ENCODE results near the gene CDC42BPA.

DNA sequence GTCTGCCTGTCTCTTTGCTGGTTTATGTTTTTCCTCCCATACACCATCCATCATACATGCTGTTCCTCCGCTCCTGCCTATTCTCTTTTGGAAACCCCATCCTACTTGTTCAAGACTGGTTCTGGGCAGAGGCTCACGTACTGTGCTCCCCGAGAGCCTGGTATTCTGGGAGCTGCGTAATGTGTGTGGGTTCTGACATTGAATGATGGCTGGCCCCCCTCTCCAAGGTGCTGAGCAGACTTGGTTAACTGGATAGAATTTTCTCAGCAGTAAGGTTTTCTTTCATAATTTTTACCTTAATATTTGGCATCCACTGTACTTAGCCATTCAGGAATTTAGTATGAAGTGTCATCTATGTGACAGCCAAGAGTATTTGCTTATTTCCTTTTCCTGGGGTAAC lies 351.6 kb downstream of the CDC42BPA start:
- TF ChIP-seq, protein P1, sequence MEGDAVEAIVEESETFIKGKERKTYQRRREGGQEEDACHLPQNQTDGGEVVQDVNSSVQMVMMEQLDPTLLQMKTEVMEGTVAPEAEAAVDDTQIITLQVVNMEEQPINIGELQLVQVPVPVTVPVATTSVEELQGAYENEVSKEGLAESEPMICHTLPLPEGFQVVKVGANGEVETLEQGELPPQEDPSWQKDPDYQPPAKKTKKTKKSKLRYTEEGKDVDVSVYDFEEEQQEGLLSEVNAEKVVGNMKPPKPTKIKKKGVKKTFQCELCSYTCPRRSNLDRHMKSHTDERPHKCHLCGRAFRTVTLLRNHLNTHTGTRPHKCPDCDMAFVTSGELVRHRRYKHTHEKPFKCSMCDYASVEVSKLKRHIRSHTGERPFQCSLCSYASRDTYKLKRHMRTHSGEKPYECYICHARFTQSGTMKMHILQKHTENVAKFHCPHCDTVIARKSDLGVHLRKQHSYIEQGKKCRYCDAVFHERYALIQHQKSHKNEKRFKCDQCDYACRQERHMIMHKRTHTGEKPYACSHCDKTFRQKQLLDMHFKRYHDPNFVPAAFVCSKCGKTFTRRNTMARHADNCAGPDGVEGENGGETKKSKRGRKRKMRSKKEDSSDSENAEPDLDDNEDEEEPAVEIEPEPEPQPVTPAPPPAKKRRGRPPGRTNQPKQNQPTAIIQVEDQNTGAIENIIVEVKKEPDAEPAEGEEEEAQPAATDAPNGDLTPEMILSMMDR (IDR thresholded peaks at IDR 0.05) = no peak
- TF ChIP-seq POLR2A (IDR thresholded peaks at IDR 0.05) = no peak
